Measurements from ENCODE around the gene MAPK4.

Gene MAPK4

GRCh38 chr18:50627594-50628532 lies 68.0 kb downstream of the MAPK4 start:
- DNase-seq (ENCODE audit: insufficient read length) (no peak), FAIRE-seq (no peak)
- TF ChIP-seq POLR2A (IDR thresholded peaks at IDR 0.05; ENCODE audit: low read depth, low read length) (no peak), POLR2AphosphoS5 (IDR thresholded peaks at IDR 0.05; ENCODE audit: low read depth, low read length) (no peak), TAF1 (IDR thresholded peaks at IDR 0.05; ENCODE audit: borderline replicate concordance, low read depth, low read length) (no peak)

- no peak for FAIRE-seq
- no peak for DNase-seq (ENCODE audit: insufficient read length)
- no peak for TF ChIP-seq POLR2A (IDR thresholded peaks at IDR 0.05; ENCODE audit: low read depth, low read length)
- TF ChIP-seq TAF1 (IDR thresholded peaks at IDR 0.05; ENCODE audit: borderline replicate concordance, low read depth, low read length) = no peak
- no peak for TF ChIP-seq POLR2AphosphoS5 (IDR thresholded peaks at IDR 0.05; ENCODE audit: low read depth, low read length)
Measured at GRCh38 chr18:50628533-50628905, 68.6 kb downstream of the MAPK4 start.

DNA sequence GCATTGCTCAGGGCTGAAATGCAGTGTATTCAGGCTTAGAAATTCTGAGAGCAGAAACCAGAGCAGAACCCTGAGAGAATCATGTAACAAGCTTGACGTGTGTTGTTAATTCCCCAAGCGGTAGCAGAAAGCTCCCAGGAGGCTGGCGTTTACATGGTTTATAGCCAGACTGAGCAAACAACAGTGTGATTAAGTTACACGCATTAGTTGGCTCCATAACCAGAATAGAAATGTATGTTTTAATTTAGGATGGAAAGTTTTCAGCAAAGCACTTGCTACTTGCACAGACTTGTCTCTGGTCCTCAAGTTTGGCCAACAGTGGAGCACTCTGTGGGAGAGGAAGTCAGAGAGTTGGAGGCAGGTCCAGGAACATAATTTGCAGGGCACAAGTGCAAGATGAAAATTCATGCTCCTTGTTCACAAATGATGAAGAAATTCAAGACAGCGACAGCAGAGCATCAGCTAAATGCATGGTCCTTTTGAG lies 69.3 kb downstream of the MAPK4 start:
- FAIRE-seq = no peak
- TF ChIP-seq POLR2A (IDR thresholded peaks at IDR 0.05; ENCODE audit: low read depth, low read length) (no peak), TAF1 (IDR thresholded peaks at IDR 0.05; ENCODE audit: borderline replicate concordance, low read depth, low read length) (no peak), POLR2AphosphoS5 (IDR thresholded peaks at IDR 0.05; ENCODE audit: low read depth, low read length) (no peak)
- no peak for DNase-seq (ENCODE audit: insufficient read length)

GRCh38 chr18:50630895-50631294 lies 71.0 kb downstream of the MAPK4 start:
- DNase-seq (ENCODE audit: insufficient read length) (no peak), FAIRE-seq (no peak)
- no peak for TF ChIP-seq POLR2A (IDR thresholded peaks at IDR 0.05; ENCODE audit: low read depth, low read length)
- no peak for TF ChIP-seq POLR2AphosphoS5 (IDR thresholded peaks at IDR 0.05; ENCODE audit: low read depth, low read length)
- no peak for TF ChIP-seq TAF1 (IDR thresholded peaks at IDR 0.05; ENCODE audit: borderline replicate concordance, low read depth, low read length)

DNA sequence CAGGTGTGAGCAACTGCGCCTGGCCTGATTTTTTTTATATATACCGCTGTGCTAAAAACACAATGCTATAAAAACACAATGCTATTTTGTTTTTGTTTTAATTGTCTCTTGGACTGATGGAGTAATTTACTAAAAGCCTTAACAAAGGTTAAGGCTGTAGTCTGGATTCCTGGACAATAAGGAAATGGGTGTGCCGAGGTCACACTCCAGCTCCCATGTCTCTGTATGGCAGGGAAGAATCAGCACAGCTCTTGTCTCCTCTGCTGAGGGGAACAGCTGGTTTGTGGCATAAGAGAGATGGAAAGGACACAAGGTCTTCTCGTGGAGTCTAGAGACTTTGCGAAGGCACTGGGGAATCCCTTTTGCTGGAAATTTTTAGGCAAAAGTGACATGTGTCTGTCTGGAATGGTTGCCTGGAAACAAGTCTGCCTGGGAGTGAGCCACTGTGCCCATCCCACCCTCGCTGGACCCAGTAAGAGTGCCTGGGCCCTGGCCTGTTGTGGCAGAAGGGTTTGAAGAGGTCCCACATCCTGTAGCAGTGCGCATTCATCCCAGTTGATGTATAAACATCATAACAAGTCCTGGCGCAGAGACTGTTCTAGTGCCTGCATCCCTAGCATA lies 73.1 kb downstream of the MAPK4 start:
- TF ChIP-seq POLR2A (IDR thresholded peaks at IDR 0.05; ENCODE audit: low read depth, low read length) (no peak), POLR2AphosphoS5 (IDR thresholded peaks at IDR 0.05; ENCODE audit: low read depth, low read length) (no peak), TAF1 (IDR thresholded peaks at IDR 0.05; ENCODE audit: borderline replicate concordance, low read depth, low read length) (no peak)
- no peak for DNase-seq (ENCODE audit: insufficient read length)
- no peak for FAIRE-seq

DNA sequence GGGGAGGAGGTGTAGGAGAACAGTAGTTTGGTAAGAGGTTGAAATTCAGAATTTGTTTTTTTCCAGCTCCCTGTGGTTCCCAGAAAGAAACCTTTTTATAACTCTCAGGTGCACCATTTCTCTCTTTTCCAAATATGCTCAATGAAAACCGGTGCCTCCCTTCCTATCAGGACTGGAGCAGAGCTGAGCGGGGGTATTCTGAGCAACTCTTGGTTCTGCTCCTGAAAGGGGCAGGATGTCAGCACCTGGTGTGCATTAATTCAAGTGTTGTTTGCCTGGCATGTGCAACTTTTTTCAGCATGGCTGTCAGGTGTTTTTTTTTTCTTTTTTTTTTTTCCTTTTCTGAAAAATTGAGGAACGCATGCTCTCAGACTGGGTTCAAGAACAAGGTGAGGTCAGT lies 74.1 kb downstream of the MAPK4 start:
- no peak for TF ChIP-seq POLR2A (IDR thresholded peaks at IDR 0.05; ENCODE audit: low read depth, low read length)
- TF ChIP-seq POLR2AphosphoS5 (IDR thresholded peaks at IDR 0.05; ENCODE audit: low read depth, low read length) = no peak
- no peak for TF ChIP-seq TAF1 (IDR thresholded peaks at IDR 0.05; ENCODE audit: borderline replicate concordance, low read depth, low read length)
- no peak for DNase-seq (ENCODE audit: insufficient read length)
- FAIRE-seq = no peak

- FAIRE-seq (no peak), DNase-seq (ENCODE audit: insufficient read length) (no peak)
- no peak for TF ChIP-seq POLR2A (IDR thresholded peaks at IDR 0.05; ENCODE audit: low read depth, low read length)
- no peak for TF ChIP-seq TAF1 (IDR thresholded peaks at IDR 0.05; ENCODE audit: borderline replicate concordance, low read depth, low read length)
- no peak for TF ChIP-seq POLR2AphosphoS5 (IDR thresholded peaks at IDR 0.05; ENCODE audit: low read depth, low read length)
Measured at GRCh38 chr18:50636366-50637057, 76.6 kb downstream of the MAPK4 start.

DNA sequence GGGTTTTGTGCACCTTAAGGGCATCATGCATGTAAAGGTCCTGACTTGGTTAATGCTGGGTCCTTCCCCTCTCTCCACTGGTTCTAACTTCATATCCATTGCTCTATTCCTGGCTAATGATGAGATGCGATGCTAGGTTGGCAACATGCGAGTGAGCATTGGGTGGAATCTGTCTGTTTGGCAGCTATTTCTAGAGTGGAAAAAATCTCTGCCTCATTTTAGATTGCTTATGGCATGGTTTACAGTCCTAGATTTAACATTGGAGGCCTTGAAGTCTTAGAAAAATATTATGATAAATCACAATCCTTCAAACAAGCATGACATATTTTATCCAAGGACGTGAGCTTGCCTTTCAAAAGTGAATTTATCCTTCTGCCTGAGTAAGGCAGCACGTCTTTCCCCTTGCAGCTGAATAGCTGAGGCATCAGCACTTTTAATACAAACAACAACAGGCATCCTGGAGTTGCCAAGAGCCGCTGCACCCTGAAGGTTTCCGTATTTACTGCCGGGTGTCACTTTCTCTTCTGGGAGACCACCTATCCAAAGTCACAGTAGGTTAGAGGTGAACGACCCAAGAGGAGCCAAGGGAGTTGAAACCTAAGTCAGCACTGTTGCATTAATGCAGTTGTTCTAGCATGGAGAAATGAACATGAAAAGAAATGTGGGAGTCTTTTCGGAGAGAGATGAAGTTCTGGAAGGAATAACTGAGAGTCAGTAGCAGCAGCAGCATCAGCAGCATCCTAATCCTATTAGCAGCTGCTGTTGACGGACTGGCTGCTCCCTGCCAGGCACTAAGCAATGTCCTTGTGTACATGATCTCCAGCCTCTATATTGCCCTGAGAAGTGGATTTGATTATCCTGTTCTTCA lies 78.4 kb downstream of the MAPK4 start:
- no peak for FAIRE-seq
- no peak for DNase-seq (ENCODE audit: insufficient read length)
- TF ChIP-seq POLR2AphosphoS5 (IDR thresholded peaks at IDR 0.05; ENCODE audit: low read depth, low read length) (no peak), TAF1 (IDR thresholded peaks at IDR 0.05; ENCODE audit: borderline replicate concordance, low read depth, low read length) (no peak)

GRCh38 chr18:50638884-50639420 lies 79.1 kb downstream of the MAPK4 start:
- no peak for TF ChIP-seq POLR2AphosphoS5 (IDR thresholded peaks at IDR 0.05; ENCODE audit: low read depth, low read length)
- no peak for TF ChIP-seq TAF1 (IDR thresholded peaks at IDR 0.05; ENCODE audit: borderline replicate concordance, low read depth, low read length)
- no peak for TF ChIP-seq POLR2A (IDR thresholded peaks at IDR 0.05; ENCODE audit: low read depth, low read length)
- DNase-seq (ENCODE audit: insufficient read length) = no peak
- FAIRE-seq = no peak

DNA sequence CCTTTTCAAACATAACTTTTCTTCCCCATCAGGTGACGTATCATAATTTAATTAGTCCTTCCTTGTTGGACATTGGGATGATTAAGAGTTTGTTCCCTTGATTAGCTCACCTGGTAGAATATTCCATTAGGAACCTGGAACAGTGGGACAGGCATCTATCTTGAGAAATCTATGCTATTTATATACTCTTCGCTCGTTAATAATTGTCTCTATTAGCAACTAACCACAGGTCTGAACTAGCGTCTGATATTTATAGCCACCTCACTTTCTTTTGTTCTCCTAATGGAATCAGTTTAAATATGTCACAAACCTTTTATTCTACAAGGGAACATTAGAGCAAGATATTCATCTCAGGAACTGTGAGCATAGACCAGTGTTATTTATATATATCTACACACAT lies 79.8 kb downstream of the MAPK4 start:
- no peak for DNase-seq (ENCODE audit: insufficient read length)
- no peak for FAIRE-seq
- no peak for TF ChIP-seq POLR2AphosphoS5 (IDR thresholded peaks at IDR 0.05; ENCODE audit: low read depth, low read length)
- no peak for TF ChIP-seq POLR2A (IDR thresholded peaks at IDR 0.05; ENCODE audit: low read depth, low read length)
- TF ChIP-seq TAF1 (IDR thresholded peaks at IDR 0.05; ENCODE audit: borderline replicate concordance, low read depth, low read length) = no peak

All from GM12892 (cell line).